ENCODE measurements around the gene NLRP3. TPM values are rescaled to one million over a fixed set of nuclear protein-coding genes. Genes with fewer than 3 reads are reported as not detected.

The NLRP3 gene
- total and polyA plus RNA-seq, 2 donors (not counting 1 experiment from before 2014, with no cell fraction given) = 1.4 to 1.7 TPM

DNA sequence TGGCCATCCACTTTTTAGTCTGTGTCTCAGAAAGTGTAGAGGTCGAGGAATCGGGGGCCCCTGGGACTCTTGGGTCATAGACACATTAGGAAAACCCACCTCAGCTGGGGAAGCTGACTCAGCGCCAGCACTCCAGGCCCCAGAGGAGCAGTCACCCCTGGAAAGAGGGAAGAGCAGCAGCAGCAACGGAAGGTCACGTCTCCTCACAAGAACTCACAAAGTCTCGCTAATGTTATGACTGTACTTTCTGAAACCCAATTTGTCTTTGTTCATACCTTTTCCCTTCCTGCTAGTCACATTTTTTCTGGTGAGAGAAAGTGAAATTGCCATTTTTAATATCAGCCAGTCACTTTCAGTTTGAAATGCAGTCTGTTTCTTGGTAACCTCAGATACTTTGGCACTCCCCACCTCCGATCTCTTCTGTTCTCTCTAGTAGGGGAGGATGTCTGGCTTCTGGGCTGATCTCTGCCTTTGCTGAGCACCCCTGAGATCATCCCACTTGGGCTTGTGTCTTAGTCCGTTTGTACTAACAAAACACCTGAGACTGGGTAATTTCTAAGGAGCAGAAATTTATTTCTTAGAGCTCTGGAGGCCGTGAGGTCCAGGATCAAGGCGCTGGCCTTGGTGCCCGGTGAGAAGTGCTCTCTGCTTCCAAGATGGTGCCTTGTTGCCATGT lies 6.0 kb upstream of the NLRP3 start:
- CTCF ChIA-PET = interaction anchor here (0.5 to 1.1 kb wide), 2 partner anchors 28 to 37 kb away, joined by 3 to 4 read pairs; no protein-coding TSS in a partner anchor
- peaks cover 17 to 23% of the 10 kb centered on the region in 2 donors for H3K4me1 ChIP-seq (ENCODE audit: control insufficient read depth in 2 of 2, insufficient read depth in 2 of 2, low read length in 2 of 2)
- no peak overlapping the region for H3K27ac ChIP-seq (ENCODE audit: low read length in 2 of 2)
- no peaks in the 10 kb centered on the region for H4K20me1 ChIP-seq (ENCODE audit: control insufficient read depth, insufficient read depth, low read length, poor library complexity, severe bottlenecking)
- H3K4me3 ChIP-seq (ENCODE audit: control extremely low read depth in 1 of 5, extremely low read depth in 1 of 5, insufficient read depth in 1 of 5, low read depth in 2 of 5, low read length in 4 of 5) = peak overlapping the region in 2 of 5 experiments; percentile 16 to 26
- peak; percentile 28 for ATAC-seq (ENCODE audit: low read depth)
- Mint-ChIP-seq H3K9me3 (ENCODE audit: insufficient read depth) (no peaks in the 10 kb centered on the region), H3K4me1 (peaks cover 33% of the 10 kb centered on the region), H3K27me3 (no peaks in the 10 kb centered on the region), H3K27ac (peak overlapping the region; percentile 54), H3K4me3 (peak overlapping the region; percentile 77)
- peak overlapping the region; percentile 59 for H3K4me2 ChIP-seq (replicated peaks; ENCODE audit: low read depth, low read length, poor library complexity, severe bottlenecking)
- no peaks in the 10 kb centered on the region for H3K36me3 ChIP-seq (replicated peaks in 1 of 2; ENCODE audit: control extremely low read depth in 1 of 2, control insufficient read depth in 1 of 2, extremely low read depth in 1 of 2, insufficient read depth in 2 of 2, low read length in 1 of 2)
- H2AFZ ChIP-seq (ENCODE audit: insufficient read depth, low read depth, low read length, poor library complexity, severe bottlenecking) = peak overlapping the region; percentile 64
- WGBS (ENCODE audit: insufficient coverage) = 54% methylated on average over 6 of the region's 11 CpGs
- H3K9ac ChIP-seq (ENCODE audit: low read length) = peak overlapping the region; percentile 40
- H3K27me3 ChIP-seq (replicated peaks in 1 of 4; ENCODE audit: control extremely low read depth in 1 of 4, control insufficient read depth in 3 of 4, insufficient read depth in 4 of 4, low read length in 3 of 4) = no peaks in the 10 kb centered on the region
- TF ChIP-seq, protein P1, sequence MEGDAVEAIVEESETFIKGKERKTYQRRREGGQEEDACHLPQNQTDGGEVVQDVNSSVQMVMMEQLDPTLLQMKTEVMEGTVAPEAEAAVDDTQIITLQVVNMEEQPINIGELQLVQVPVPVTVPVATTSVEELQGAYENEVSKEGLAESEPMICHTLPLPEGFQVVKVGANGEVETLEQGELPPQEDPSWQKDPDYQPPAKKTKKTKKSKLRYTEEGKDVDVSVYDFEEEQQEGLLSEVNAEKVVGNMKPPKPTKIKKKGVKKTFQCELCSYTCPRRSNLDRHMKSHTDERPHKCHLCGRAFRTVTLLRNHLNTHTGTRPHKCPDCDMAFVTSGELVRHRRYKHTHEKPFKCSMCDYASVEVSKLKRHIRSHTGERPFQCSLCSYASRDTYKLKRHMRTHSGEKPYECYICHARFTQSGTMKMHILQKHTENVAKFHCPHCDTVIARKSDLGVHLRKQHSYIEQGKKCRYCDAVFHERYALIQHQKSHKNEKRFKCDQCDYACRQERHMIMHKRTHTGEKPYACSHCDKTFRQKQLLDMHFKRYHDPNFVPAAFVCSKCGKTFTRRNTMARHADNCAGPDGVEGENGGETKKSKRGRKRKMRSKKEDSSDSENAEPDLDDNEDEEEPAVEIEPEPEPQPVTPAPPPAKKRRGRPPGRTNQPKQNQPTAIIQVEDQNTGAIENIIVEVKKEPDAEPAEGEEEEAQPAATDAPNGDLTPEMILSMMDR (IDR thresholded peaks at IDR 0.05) = no peak
- TF ChIP-seq EZH2 (IDR thresholded peaks at IDR 0.05; ENCODE audit: borderline replicate concordance, insufficient read depth, low read depth, low read length, poor library complexity, severe bottlenecking) = no peak
- H3K79me2 ChIP-seq (ENCODE audit: control insufficient read depth, insufficient read depth, low read length) = no peaks in the 10 kb centered on the region
- peaks cover 0 to 3% (median 0%) of the 10 kb centered on the region in 3 donors for H3K9me3 ChIP-seq (ENCODE audit: control extremely low read depth in 1 of 3, control insufficient read depth in 2 of 3, insufficient read depth in 1 of 3, low read length in 2 of 3)
- intact Hi-C loops (cut with micrococcal nuclease) = no loop called here
- no peak for DNase-seq
- POLR2A ChIA-PET = no interaction called here

DNA sequence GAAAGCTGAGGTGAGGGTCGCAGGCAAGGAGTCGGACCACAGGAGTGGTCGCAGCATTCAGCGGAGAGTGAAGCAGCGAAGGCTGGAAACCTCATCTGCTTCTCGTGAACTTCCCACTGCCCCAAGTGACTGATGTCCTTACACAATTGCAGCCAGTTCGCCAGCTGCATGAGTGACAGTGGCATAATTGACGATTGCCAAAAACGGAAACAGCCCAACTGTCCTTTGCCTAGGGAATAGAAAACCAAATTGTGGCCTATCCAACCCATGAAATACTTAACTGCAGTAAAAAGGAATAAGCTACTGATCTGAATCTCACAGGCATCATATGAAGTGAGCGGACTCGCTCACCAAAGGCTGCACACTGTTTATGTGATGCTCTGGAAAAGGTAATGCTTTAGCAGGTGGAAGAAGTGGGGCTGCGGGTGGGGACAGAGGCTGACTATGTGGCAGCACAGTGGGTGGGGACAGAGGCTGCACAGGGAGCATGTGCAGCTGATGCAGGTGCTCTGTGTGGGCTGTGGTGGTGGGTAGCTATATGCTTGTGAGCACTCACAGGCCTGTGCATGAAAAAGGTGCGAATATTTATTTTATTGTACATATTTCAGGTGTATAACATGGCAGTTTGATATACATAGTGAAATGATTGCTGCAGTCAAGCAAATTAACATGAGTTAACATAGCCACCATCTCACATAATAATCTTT lies 4.2 kb upstream of the NLRP3 start:
- Histone ChIP-seq H3K9ac (ENCODE audit: low read length) (no peak overlapping the region), H3K36me3 (replicated peaks in 1 of 2; ENCODE audit: control extremely low read depth in 1 of 2, control insufficient read depth in 1 of 2, extremely low read depth in 1 of 2, insufficient read depth in 2 of 2, low read length in 1 of 2) (no peaks in the 10 kb centered on the region), H2AFZ (ENCODE audit: insufficient read depth, low read depth, low read length, poor library complexity, severe bottlenecking) (no peak overlapping the region), H3K9me3 (ENCODE audit: control extremely low read depth in 1 of 3, control insufficient read depth in 2 of 3, insufficient read depth in 1 of 3, low read length in 2 of 3) (no peaks in the 10 kb centered on the region), H3K4me1 (ENCODE audit: control insufficient read depth in 2 of 2, insufficient read depth in 2 of 2, low read length in 2 of 2) (peaks cover 34 to 41% of the 10 kb centered on the region in 2 donors), H3K4me2 (replicated peaks; ENCODE audit: low read depth, low read length, poor library complexity, severe bottlenecking) (no peak overlapping the region), H3K4me3 (ENCODE audit: control extremely low read depth in 1 of 5, extremely low read depth in 1 of 5, insufficient read depth in 1 of 5, low read depth in 2 of 5, low read length in 4 of 5) (no peak overlapping the region), H3K27me3 (replicated peaks in 1 of 4; ENCODE audit: control extremely low read depth in 1 of 4, control insufficient read depth in 3 of 4, insufficient read depth in 4 of 4, low read length in 3 of 4) (no peaks in the 10 kb centered on the region), H3K79me2 (ENCODE audit: control insufficient read depth, insufficient read depth, low read length) (no peaks in the 10 kb centered on the region), H4K20me1 (ENCODE audit: control insufficient read depth, insufficient read depth, low read length, poor library complexity, severe bottlenecking) (no peaks in the 10 kb centered on the region), H3K27ac (ENCODE audit: low read length in 2 of 2) (no peak overlapping the region)
- no peak overlapping the region for H3K4me3 Mint-ChIP-seq
- H3K9me3 Mint-ChIP-seq (ENCODE audit: insufficient read depth) = no peaks in the 10 kb centered on the region
- no peak overlapping the region for H3K27ac Mint-ChIP-seq
- DNase-seq (no peak), ATAC-seq (ENCODE audit: low read depth) (no peak)
- WGBS (ENCODE audit: insufficient coverage) = 46% methylated on average over 10 of the region's 13 CpGs
- no peak for TF ChIP-seq EZH2 (IDR thresholded peaks at IDR 0.05; ENCODE audit: borderline replicate concordance, insufficient read depth, low read depth, low read length, poor library complexity, severe bottlenecking)
- TF ChIP-seq, protein P1 (IDR thresholded peaks at IDR 0.05) = no peak
- CTCF ChIA-PET = interaction anchor here (1.0 kb wide), 1 partner anchor 11 kb away, joined by 3 read pairs; no protein-coding TSS in a partner anchor
- peaks cover 49% of the 10 kb centered on the region for H3K4me1 Mint-ChIP-seq
- no peaks in the 10 kb centered on the region for H3K27me3 Mint-ChIP-seq
- intact Hi-C loops (cut with micrococcal nuclease) = no loop called here
- POLR2A ChIA-PET = no interaction called here
